Ovary (tissue), 3 donors: ENCODE results near the gene IQGAP1.

Source experiments
- CTCF ChIP-seq, 3 donors: fragments of 450-650 bp in 2 of 3; fragments of 200-600 bp in 1 of 3; IDR thresholded peaks; one replicate each; pipeline versions ENCODE4 v1.5.1 to v1.8.0; 2016 to 2022; ENCODE audit warnings: antibody characterized with exemption in 3 of 3, mild to moderate bottlenecking in 1 of 3
- EP300 ChIP-seq: sonication (generic); formaldehyde crosslinking; IDR thresholded peaks from one replicate; pipeline ENCODE4 v1.6.1; 2017; ENCODE audit warnings: antibody characterized with exemption
- POLR2A ChIP-seq: fragments of 450-650 bp; IDR thresholded peaks from one replicate; pipeline ENCODE4 v1.6.1; 2017; ENCODE audit warnings: antibody characterized with exemption, mild to moderate bottlenecking, moderate library complexity
- donor health status: DM: no; HTN: no; CAD: no.

DNA sequence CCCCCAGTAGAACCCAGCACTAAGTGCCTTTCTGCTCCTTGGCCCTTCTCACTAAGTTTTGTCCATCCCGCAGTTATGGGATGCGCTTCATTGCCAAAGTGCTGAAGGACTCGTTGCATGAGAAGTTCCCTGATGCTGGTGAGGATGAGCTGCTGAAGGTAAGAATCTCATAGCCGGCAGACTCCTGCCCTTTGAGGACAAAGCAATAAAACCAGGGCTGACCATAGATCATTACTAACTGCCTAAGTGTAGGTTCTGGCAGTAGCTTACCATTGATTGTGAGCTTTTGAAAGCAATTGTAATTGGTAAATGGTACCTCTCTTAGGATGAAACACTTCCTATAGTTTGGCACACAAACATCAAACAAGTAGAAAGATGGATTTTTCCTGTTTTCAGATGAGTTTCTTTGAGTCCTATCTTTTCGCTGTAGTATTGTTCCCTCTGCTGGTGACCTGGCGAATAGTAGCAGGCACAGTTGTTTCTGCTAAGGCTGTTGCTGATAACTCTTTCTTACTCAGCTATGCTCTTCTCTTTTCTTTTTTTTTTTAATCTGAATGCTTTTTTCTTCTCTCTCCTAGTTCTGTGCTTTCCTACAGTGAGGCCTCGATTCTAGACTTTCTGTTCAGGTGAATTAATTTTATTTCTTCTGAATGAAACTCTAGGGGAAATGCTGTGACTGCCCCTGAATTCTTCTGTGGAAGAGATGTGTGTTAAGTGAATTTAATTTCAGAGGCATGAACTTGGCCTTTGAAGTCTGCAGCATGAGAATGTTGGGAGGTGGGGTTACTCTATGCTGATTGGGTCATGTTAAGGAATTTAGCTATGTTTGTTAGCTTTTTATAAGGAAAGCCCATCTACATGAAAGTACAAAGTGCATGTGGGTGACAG is 94.3 kb downstream of the IQGAP1 start:
- peak; percentile 47 to 85 (median 80) for TF ChIP-seq CTCF (IDR thresholded peaks at IDR 0.05)
- TF ChIP-seq EP300: no peak
- TF ChIP-seq POLR2A: no peak
